Thyroid gland (tissue), 4 donors: Measurements from ENCODE around the gene CFAP410. TPM values are rescaled to one million over a fixed set of nuclear protein-coding genes. Genes with fewer than 3 reads are reported as not detected.

Experiments
- DNase-seq, 2 donors: peaks; one replicate each; pipeline ENCODE4 v3.0.0-alpha.2; 2019
- H3K27ac ChIP-seq, 3 donors: fragments of 200-600 bp; sonication (generic); 1 replicate in 2 of 3; 2 replicates in 1 of 3; pipeline ENCODE4 v1.5.1; 2016 to 2019; ENCODE audit warnings: mild to moderate bottlenecking in 1 of 3, moderate library complexity in 1 of 3
- H3K27me3 ChIP-seq: fragments of 200-600 bp; sonication (generic); one replicate; pipeline ENCODE4 v1.5.1; 2019
- H3K36me3 ChIP-seq, 2 donors: fragments of 200-600 bp; sonication (generic); one replicate each; pipeline ENCODE4 v1.5.1; 2016 to 2019
- H3K4me1 ChIP-seq, 2 donors: fragments of 200-600 bp; sonication (generic); one replicate each; pipeline ENCODE4 v1.5.1; 2017 to 2019
- H3K4me3 ChIP-seq, 3 donors: fragments of 200-600 bp; sonication (generic); replicated peaks in 1 of 3; 1 replicate in 2 of 3; 2 replicates in 1 of 3; pipeline ENCODE4 v1.5.1; 2016; ENCODE audit warnings: mild to moderate bottlenecking in 1 of 3
- H3K9me3 ChIP-seq: fragments of 200-600 bp; sonication (generic); one replicate; pipeline ENCODE4 v1.5.1; 2017
- POLR2A ChIP-seq, 2 donors: fragments of 450-650 bp; IDR thresholded peaks; one replicate each; pipeline ENCODE4 v1.6.1; 2017; ENCODE audit warnings: antibody characterized with exemption in 2 of 2, mild to moderate bottlenecking in 2 of 2, moderate library complexity in 1 of 2
- whole genome bisulfite sequencing, 2 donors: methylation state at CpG; one replicate each; pipeline ENCODE4 v1.1.5; 2017; 5-methylcytosine and 5-hydroxymethylcytosine counted together
- intact Hi-C: fragments of 100-400 bp; cut with DNase I; formaldehyde crosslinking; loops from one replicate; pipeline ENCODE4 v1.15.1; 2023
- total RNA-seq, 4 donors: library from RNA; depleted of rRNA; stranded (reverse); fragments of >200 nt; gene quantifications; one replicate each; pipeline ENCODE4 v1.2.3, GENCODE V29; 2016
- TF ChIP-seq, protein P1 (sequence below), 6 experiments: fragments of 200-600 bp in 3 of 6; fragments of 450-650 bp in 3 of 6; sonication (generic) in 3 of 6; IDR thresholded peaks; one replicate each; pipeline ENCODE4 v1.5.1; 2016 to 2019; ENCODE audit warnings: antibody characterized with exemption in 6 of 6, mild to moderate bottlenecking in 2 of 6, inconsistent platforms in 1 of 6, moderate library complexity in 1 of 6

The CFAP410 gene
- total RNA-seq, 4 donors from 2014 or later, result 55.2 to 93.4 (median 64.1) TPM

DNA sequence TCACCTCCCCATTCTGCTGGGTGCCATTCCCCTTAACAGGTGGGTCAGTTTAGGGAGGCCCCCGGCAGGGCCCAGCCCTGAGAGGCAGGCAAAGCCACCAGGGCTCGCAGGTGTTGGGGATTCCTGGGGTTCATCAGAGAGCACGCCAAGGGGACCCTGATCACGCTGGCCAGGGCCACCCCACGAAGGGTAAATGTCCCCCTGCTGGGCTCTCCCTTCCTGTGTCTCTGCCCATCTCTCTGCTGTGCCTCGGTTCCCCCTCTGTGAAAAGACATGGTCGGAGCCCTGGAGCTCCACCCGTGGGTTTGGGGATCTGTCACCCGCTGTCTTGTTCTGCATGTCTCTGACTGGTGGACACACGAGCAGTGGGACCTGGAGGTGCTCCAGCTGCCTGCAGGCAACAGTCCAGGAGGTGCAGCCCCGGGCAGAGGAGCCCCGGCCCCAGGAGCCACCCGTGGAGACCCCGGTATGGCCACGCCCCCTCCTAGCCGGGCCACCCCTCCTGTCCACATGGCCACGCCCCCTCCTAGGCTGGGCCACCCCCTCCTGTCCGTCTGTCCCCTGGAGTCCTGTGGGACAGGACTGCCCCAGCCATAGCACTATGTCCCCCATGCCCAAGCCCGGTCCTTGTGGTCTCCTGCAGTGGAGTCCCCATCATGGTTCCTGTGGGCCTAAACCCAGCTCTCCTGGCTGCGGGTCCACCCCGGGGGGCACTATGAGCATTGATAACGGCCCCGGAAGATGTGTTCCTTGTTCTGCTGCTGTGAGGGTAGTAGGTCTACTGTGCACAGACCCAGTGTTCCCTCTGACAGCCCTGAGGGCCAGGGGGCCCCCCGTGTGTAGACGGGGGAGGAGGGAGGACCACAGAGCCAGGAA is 47.0 kb downstream of the CFAP410 start:
- DNase-seq, result no peak
- TF ChIP-seq, protein P1, sequence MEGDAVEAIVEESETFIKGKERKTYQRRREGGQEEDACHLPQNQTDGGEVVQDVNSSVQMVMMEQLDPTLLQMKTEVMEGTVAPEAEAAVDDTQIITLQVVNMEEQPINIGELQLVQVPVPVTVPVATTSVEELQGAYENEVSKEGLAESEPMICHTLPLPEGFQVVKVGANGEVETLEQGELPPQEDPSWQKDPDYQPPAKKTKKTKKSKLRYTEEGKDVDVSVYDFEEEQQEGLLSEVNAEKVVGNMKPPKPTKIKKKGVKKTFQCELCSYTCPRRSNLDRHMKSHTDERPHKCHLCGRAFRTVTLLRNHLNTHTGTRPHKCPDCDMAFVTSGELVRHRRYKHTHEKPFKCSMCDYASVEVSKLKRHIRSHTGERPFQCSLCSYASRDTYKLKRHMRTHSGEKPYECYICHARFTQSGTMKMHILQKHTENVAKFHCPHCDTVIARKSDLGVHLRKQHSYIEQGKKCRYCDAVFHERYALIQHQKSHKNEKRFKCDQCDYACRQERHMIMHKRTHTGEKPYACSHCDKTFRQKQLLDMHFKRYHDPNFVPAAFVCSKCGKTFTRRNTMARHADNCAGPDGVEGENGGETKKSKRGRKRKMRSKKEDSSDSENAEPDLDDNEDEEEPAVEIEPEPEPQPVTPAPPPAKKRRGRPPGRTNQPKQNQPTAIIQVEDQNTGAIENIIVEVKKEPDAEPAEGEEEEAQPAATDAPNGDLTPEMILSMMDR (IDR thresholded peaks at IDR 0.05), result no peak
- no peak for TF ChIP-seq POLR2A (IDR thresholded peaks at IDR 0.05)
- no peaks in the 10 kb centered on the region for H3K27me3 ChIP-seq
- WGBS, 2 donors, result 59 to 64% methylated on average over 10 to 21 of the region's 25 CpGs
- H3K27ac ChIP-seq, result no peak overlapping the region
- peaks cover 0 to 10% of the 10 kb centered on the region in 2 donors for H3K4me1 ChIP-seq
- no peaks in the 10 kb centered on the region for H3K9me3 ChIP-seq
- intact Hi-C loops, result no loop called here
- H3K4me3 ChIP-seq, result no peak overlapping the region
- H3K36me3 ChIP-seq, result no peaks in the 10 kb centered on the region

DNA sequence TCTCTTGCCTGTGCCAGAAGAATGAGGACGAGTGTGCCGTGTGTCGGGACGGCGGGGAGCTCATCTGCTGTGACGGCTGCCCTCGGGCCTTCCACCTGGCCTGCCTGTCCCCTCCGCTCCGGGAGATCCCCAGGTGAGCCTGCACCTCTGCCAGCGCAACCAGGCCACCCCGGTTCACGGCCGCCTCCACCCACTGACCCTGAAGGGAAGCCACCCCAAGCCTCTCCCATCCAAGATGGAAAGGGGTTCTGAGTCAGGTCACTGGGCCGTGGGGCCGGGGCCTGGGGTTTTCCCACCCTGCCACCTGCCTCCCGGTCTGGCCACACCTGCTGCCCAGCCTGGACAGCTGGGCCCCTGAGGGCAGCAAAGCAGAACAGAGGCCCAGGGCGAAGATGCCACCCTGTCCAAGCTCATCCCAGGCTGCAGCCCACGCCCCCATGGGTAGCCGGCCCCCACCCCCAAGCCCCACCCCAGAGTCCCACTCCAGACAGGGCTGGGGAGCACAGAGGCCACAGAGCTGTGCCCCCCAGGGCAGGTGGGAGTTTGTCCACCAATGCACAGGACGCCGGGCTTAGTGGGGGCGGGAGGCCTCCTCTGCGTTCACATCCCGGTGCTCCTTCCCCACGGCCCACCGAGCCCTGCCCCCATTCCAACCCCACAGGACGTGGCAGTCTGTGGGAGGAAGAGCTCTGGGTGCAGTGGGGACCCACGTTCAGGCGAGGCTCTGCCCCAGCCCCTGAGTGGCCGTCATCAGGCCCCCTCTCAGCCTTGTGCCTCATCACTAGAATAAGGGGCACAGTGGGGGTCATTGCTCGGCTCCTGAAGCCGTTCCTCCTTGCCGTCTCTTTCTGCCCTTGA is 47.9 kb downstream of the CFAP410 start:
- Histone ChIP-seq H3K4me1 (peaks cover 0 to 10% of the 10 kb centered on the region in 2 donors), H3K9me3 (no peaks in the 10 kb centered on the region), H3K27ac (no peak overlapping the region), H3K4me3 (no peak overlapping the region), H3K27me3 (no peaks in the 10 kb centered on the region), H3K36me3 (no peaks in the 10 kb centered on the region)
- 83 to 91% methylated on average over 6 to 20 of the region's 33 CpGs for WGBS, 2 donors
- DNase-seq, result no peak
- no peak for TF ChIP-seq POLR2A (IDR thresholded peaks at IDR 0.05)
- TF ChIP-seq, protein P1 (IDR thresholded peaks at IDR 0.05), result no peak
- intact Hi-C loops, result no loop called here

- TF ChIP-seq, protein P1 (IDR thresholded peaks at IDR 0.05), result no peak
- no peak for TF ChIP-seq POLR2A (IDR thresholded peaks at IDR 0.05)
- Histone ChIP-seq H3K4me1 (peaks cover 0 to 15% of the 10 kb centered on the region in 2 donors), H3K27me3 (no peaks in the 10 kb centered on the region), H3K36me3 (no peaks in the 10 kb centered on the region), H3K4me3 (no peak overlapping the region), H3K27ac (no peak overlapping the region), H3K9me3 (no peaks in the 10 kb centered on the region)
- intact Hi-C loops, result no loop called here
- DNase-seq, result no peak
- WGBS, 2 donors, result 83 to 87% methylated on average over 7 to 15 of the region's 16 CpGs
Observed at GRCh38 chr21:44290327-44291077, 48.7 kb downstream of the CFAP410 start.

DNA sequence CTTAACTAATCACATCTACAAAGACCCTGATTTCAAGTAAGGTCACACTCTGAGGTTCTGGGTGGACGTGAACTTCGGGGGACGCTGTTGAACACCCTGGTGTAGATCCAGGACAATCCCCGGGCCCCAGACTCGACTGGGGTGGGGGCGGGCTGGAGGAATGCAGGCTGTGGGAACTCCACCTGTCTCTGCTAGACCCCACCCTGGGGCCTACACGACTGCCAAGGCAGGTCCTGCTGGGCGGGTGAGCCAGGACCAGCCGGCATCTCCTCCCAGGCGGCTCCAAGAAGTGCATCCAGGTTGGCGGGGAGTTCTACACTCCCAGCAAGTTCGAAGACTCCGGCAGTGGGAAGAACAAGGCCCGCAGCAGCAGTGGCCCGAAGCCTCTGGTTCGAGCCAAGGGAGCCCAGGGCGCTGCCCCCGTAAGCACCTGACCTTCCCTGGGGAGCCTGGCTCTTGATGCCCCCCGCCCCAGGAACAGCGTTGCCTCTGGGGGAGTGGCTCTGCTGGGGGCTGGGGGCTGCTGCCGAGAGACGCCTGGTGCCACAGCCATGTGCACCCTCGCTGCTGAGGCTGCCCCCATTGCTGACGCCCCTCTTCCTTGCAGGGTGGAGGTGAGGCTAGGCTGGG is 49.7 kb downstream of the CFAP410 start:
- H3K4me1 ChIP-seq, result peaks cover 0 to 10% of the 10 kb centered on the region in 2 donors
- H3K4me3 ChIP-seq, result no peak overlapping the region
- no peaks in the 10 kb centered on the region for H3K36me3 ChIP-seq
- H3K27me3 ChIP-seq, result no peaks in the 10 kb centered on the region
- intact Hi-C loops, result no loop called here
- no peak for DNase-seq
- TF ChIP-seq, protein P1 (IDR thresholded peaks at IDR 0.05), result no peak
- no peak for TF ChIP-seq POLR2A (IDR thresholded peaks at IDR 0.05)
- no peaks in the 10 kb centered on the region for H3K9me3 ChIP-seq
- no peak overlapping the region for H3K27ac ChIP-seq
- WGBS, 2 donors, result 83 to 85% methylated on average over 10 to 19 of the region's 24 CpGs
